Muscle layer of duodenum (tissue), 2 donors: ENCODE results near the gene BCAS3.
A peak's percentile ranks its signal among the peaks of the same experiment; 100 is the strongest.
"Not testable (repeated sequence)": the region's sequence is repeated elsewhere in the genome, so short reads cannot be mapped to it uniquely, and the experiment has no call there.

Source experiments
- H3K27ac ChIP-seq: one replicate; pipeline ENCODE4 v1.7.0; 2013; ENCODE audit warnings: mild to moderate bottlenecking, low read length
- H3K27me3 ChIP-seq: one replicate; pipeline ENCODE4 v1.7.0; 2013; ENCODE audit warnings: low read depth, mild to moderate bottlenecking, control low read depth, low read length
- H3K36me3 ChIP-seq, 2 donors: one replicate each; pipeline ENCODE4 v1.7.0; 2013; ENCODE audit warnings: low read length in 2 of 2, control low read depth in 1 of 2, mild to moderate bottlenecking in 1 of 2; ENCODE audit not compliant: insufficient read depth in 2 of 2, control insufficient read depth in 1 of 2
- H3K4me1 ChIP-seq, 2 donors: one replicate each; pipeline ENCODE4 v1.7.0; 2013; ENCODE audit warnings: low read length in 2 of 2, mild to moderate bottlenecking in 2 of 2, control low read depth in 1 of 2, moderate library complexity in 1 of 2; ENCODE audit not compliant: insufficient read depth in 2 of 2, control insufficient read depth in 1 of 2
- H3K4me3 ChIP-seq, 2 donors: one replicate each; pipeline ENCODE4 v1.7.0; 2013; ENCODE audit warnings: low read length in 2 of 2, low read depth in 1 of 2, mild to moderate bottlenecking in 1 of 2
- H3K9me3 ChIP-seq, 2 donors: one replicate each; pipeline ENCODE4 v1.7.0; 2013; ENCODE audit warnings: low read length in 2 of 2, control low read depth in 1 of 2, mild to moderate bottlenecking in 1 of 2; ENCODE audit not compliant: control insufficient read depth in 1 of 2
- donor health status: healthy.

Gene BCAS3

DNA sequence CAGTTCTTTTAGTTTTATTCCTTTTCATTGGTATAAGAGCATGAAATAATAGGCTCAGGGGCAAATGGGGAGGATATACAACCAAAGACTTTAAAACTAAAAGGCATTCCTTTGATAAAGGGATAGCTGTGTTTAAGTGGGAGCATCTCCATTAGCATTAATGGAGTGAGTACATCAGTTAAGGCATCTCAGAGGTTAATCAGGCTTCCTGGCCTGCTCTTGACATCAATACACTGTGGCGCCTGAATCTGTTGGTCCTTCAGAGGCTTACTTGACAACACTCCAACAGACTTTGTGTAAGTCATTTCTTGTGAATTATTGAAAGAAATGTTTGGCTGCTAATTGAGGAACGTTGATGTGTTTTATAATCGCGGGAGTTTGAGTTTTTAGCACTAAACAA lies 230.7 kb downstream of the BCAS3 start:
- Histone ChIP-seq H3K9me3 (no peaks in the 10 kb centered on the region), H3K4me1 (no peaks in the 10 kb centered on the region), H3K27ac (no peak overlapping the region), H3K36me3 (no peaks in the 10 kb centered on the region), H3K4me3 (no peak overlapping the region), H3K27me3 (no peaks in the 10 kb centered on the region)

DNA sequence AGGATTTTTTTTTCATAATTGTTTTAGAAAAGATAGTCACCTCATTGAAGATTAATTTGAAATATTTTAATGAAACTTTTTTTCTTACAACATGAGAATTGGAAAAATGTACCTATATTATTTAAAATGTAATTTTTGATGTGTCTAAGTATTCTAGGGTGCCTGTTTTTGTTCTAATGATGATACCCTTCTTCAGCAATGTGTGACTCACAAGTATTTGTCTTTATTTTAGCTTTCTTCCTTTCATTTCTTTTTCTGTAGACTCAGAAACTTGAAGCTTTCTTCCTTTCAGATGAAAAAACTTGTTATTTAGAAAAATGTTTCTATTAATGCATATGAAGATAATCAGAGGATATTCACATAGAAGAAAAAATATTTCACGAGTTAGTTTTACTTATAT lies 231.8 kb downstream of the BCAS3 start:
- no peak overlapping the region for H3K27ac ChIP-seq
- no peaks in the 10 kb centered on the region for H3K27me3 ChIP-seq
- H3K36me3 ChIP-seq, result no peaks in the 10 kb centered on the region
- no peak overlapping the region for H3K4me3 ChIP-seq
- no peaks in the 10 kb centered on the region for H3K4me1 ChIP-seq
- H3K9me3 ChIP-seq, result no peaks in the 10 kb centered on the region

DNA sequence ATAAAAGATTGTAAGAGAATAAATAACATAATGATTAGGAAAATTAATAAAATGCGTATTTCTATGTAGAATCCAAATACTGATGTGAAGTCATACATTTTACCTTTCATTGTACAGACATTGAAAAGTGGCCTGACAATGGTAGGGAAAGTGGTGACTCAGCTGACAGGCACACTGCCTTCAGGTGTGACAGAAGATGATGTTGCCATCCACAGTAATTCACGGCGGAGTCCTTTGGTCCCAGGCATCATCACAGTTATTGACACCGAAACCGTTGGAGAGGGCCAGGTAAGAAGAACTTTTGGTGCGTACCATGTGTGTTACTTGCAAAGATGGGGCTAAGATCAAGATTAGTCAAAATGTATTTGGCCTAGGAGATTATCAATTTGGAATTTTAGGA lies 232.8 kb downstream of the BCAS3 start:
- Histone ChIP-seq H3K4me1 (no peaks in the 10 kb centered on the region), H3K9me3 (peaks cover 0 to 2% of the 10 kb centered on the region in 2 donors), H3K27ac (no peak overlapping the region), H3K36me3 (peaks cover 0 to 3% of the 10 kb centered on the region in 2 donors), H3K4me3 (no peak overlapping the region), H3K27me3 (no peaks in the 10 kb centered on the region)

DNA sequence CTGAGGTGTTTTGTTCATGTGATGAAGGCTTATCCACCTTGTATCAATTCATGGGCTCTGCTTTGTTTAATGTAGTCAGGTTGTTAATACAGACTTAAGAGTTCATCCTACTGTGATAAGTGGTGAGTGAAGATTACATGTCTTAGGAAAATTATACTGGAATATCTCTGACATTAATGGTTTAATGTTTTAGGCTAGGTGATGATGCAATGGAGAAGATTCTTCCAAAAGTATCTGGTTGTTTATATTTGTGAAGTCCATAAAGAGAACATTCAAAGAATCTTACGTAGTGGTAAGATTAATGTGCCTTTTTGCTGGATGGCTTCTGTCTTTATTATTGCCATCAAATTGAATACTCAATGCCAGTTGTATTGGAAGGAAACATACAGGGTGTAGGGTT lies 236.4 kb downstream of the BCAS3 start:
- Histone ChIP-seq H3K4me3 (no peak overlapping the region), H3K27me3 (no peaks in the 10 kb centered on the region), H3K36me3 (peaks cover 0 to 3% of the 10 kb centered on the region in 2 donors), H3K9me3 (peaks cover 5 to 8% of the 10 kb centered on the region in 2 donors), H3K27ac (no peak overlapping the region), H3K4me1 (no peaks in the 10 kb centered on the region)

DNA sequence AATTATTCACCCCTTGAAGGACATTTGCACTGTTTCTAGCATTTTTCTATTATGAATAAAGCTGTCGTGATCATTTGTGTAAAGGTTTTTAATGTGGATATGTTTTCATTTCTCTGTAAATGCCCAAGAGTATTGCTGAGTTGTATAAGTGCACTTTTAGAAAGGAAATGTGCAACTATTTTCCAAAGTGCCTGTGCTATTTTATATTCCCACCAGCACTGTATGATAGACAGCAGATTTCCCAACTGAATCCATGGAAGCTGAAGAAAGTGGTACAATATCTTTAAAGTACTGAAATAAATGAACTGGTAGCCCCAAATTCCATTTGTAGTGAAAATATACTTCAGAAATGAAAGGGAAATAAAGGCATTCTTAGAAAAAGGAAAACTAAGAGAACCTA lies 238.4 kb downstream of the BCAS3 start:
- no peak overlapping the region for H3K27ac ChIP-seq
- peaks cover 0 to 3% of the 10 kb centered on the region in 2 donors for H3K36me3 ChIP-seq
- no peaks in the 10 kb centered on the region for H3K27me3 ChIP-seq
- H3K4me3 ChIP-seq, result peak overlapping the region in 1 of 2 donors; percentile 20
- H3K9me3 ChIP-seq, result peaks cover 5 to 8% of the 10 kb centered on the region in 2 donors
- H3K4me1 ChIP-seq, result no peaks in the 10 kb centered on the region

DNA sequence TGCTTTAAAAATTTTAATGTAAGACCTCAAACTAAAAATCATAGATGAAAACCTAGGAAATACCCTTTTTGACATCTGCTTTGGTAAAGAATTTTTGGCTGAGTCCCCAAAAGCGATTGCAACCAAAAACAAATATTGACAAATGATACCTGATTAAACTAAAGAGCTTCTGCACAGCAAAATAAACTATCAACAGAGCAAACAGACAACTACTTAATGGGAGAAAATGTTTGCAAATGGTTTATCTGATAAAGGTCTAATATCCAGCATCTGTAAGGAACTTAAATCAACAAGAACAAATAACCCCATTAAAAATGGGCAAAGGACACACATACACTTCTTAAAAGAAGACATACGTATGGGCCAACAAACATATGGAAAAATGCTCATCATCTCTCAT lies 242.5 kb downstream of the BCAS3 start:
- H3K27ac ChIP-seq, result no peak overlapping the region
- H3K4me3 ChIP-seq, result no peak overlapping the region
- no peaks in the 10 kb centered on the region for H3K27me3 ChIP-seq
- peaks cover 5 to 7% of the 10 kb centered on the region in 2 donors for H3K9me3 ChIP-seq
- H3K36me3 ChIP-seq, result peaks cover 0 to 3% of the 10 kb centered on the region in 2 donors
- no peaks in the 10 kb centered on the region for H3K4me1 ChIP-seq

DNA sequence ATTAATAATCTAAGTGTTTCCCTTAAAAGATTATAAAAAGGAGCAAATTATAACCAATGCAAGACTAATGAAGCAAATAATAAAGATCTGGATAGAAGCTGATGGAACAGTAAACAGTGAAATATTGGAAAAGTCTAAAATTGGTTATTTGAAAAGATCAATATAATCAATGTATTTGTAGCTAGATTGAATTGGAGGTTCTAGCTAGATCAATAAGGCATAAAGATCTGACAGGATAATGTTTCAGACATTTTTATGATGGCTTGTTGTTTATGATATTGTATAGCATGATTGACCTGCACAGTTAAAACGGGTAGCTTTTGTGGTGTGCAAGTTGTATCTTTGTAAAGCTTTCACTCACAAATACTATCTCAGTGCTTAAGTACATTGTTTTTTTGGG lies 245.3 kb downstream of the BCAS3 start:
- Histone ChIP-seq H3K4me1 (no peaks in the 10 kb centered on the region), H3K36me3 (no peaks in the 10 kb centered on the region), H3K27ac (no peak overlapping the region), H3K9me3 (no peaks in the 10 kb centered on the region), H3K4me3 (no peak overlapping the region), H3K27me3 (no peaks in the 10 kb centered on the region)

DNA sequence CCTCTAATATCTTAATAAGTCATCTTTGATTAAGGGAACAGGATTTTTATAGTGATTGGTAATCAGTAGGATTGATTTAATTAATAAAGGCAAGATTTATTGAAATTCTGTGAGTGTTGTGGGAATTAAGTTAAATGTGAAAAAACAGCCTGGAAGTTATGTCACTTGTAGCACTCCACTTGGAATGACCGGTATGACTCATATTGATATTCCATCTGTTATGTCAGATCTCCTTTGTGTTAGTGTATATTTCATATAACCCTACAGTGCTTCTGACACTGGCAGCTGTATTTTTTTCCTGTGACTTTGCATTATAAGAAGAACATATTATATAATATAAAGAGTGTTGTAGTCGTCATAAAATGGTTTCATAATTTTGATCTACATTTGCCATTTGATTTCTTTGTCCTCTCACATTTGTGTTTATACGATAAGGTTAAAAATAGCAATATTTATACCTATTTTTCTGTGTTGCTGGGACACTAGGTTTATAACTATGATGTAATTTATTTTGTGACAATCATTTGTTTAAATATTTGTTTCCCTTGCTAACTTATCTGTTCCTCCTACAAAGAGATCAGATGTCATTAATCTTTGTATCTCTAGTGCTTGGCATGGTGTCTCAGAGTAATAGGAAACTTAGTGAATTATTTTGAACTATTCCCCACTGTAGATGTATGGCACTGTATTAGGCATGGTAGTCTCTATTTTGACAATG lies 249.0 kb downstream of the BCAS3 start:
- Histone ChIP-seq H3K27ac (no peak overlapping the region), H3K27me3 (no peaks in the 10 kb centered on the region), H3K9me3 (no peaks in the 10 kb centered on the region), H3K36me3 (no peaks in the 10 kb centered on the region), H3K4me1 (no peaks in the 10 kb centered on the region), H3K4me3 (no peak overlapping the region)

DNA sequence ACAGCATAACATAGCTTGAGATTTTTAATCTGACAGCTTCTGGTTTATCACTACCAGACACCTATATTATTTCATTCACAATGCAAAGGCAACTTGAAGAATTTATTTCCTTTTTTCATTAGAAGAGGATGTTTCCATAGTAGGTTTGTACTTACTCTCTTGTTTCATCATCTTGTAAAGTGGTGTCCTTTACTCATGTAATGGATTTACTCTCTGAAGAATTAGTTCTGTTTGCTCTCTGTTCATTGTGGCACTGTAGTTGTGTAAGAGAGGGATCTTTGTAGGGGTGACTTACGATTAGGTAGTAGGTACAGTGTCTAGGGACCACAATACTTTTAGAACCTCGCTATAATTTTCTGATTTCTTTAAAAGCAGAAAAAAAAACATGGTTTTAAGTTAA lies 256.1 kb downstream of the BCAS3 start:
- no peaks in the 10 kb centered on the region for H3K36me3 ChIP-seq
- H3K4me3 ChIP-seq, result no peak overlapping the region
- no peaks in the 10 kb centered on the region for H3K27me3 ChIP-seq
- H3K9me3 ChIP-seq, result no peaks in the 10 kb centered on the region
- H3K4me1 ChIP-seq, result no peaks in the 10 kb centered on the region
- H3K27ac ChIP-seq, result no peak overlapping the region

DNA sequence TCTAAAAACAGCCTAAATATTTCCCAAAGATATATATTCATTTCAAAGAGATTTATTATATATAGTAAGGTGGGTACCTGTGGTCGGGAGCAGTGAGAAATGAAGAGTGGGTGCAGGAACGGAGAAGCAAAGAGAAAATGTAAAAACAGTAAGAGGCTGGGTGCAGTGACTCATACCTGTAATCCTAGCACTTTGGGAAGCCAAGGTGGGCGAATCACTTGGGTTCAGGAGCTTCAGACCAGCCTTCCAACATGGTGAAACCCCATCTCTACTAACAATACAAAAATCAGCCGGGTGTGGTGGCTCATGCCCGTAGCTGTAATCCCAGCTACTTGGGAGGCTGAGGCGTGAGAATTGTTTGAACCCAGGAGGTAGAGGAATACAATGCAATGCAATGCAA lies 257.1 kb downstream of the BCAS3 start:
- no peaks in the 10 kb centered on the region for H3K9me3 ChIP-seq
- no peak overlapping the region for H3K4me3 ChIP-seq
- no peaks in the 10 kb centered on the region for H3K4me1 ChIP-seq
- H3K27ac ChIP-seq, result no peak overlapping the region
- H3K27me3 ChIP-seq, result no peaks in the 10 kb centered on the region
- H3K36me3 ChIP-seq, result no peaks in the 10 kb centered on the region

DNA sequence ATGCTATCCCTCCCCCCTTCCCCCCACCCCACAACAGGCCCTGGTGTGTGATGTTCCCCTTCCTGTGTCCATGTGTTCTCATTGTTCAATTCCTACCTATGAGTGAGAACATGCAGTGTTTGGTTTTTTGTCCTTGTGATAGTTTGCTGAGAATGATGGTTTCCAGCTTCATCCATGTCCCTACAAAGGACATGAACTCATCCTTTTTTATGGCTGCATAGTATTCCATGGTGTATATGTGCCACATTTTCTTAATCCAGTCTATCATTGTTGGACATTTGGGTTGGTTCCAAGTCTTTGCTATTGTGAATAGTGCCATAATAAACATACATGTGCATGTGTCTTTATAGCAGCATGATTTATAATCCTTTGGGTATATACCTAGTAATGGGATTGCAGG lies 258.3 kb downstream of the BCAS3 start:
- H3K27me3 ChIP-seq, H3K9me3 ChIP-seq, H3K4me3 ChIP-seq, H3K27ac ChIP-seq, H3K4me1 ChIP-seq, H3K36me3 ChIP-seq: not testable (repeated sequence)

DNA sequence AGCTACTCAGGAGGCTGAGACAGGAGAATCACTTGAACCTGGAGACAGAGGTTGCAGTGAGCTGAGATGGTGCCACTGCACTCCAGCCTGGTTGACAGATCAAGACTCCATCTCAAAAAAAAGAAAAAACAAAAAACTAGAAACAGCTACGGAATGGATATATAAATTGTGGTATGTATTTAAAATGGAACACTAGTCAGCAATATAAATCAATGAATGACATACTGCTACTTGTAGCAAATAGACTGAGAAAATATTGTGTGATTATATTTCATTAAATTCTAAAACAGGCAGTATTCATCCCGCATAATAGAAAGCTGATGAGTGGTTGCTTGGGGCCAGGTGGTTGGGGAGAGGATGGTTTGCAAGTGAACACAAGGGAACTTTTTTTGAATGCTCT lies 261.7 kb downstream of the BCAS3 start:
- H3K4me3 ChIP-seq, result no peak overlapping the region
- no peaks in the 10 kb centered on the region for H3K27me3 ChIP-seq
- H3K9me3 ChIP-seq, result no peaks in the 10 kb centered on the region
- H3K36me3 ChIP-seq, result no peaks in the 10 kb centered on the region
- H3K27ac ChIP-seq, result no peak overlapping the region
- peaks cover 4 to 5% of the 10 kb centered on the region in 2 donors for H3K4me1 ChIP-seq
